ENCODE results near the gene NME9. TPM values are rescaled to one million over a fixed set of nuclear protein-coding genes. Genes with fewer than 3 reads are reported as not detected.

The NME9 gene
- total RNA-seq, 1 experiment from 2014 or later = 0.57 TPM

- DNase-seq (ENCODE audit: low read depth) = no peak
- in situ Hi-C loops (cut with HindIII; ENCODE audit: low pct_unique_long_range_greater_than_20kb, low sequenced_read_pairs) = no loop called here
Measured at GRCh38 chr3:138365253-138365555, 35.6 kb upstream of the NME9 start.

- in situ Hi-C loops (cut with HindIII; ENCODE audit: low pct_unique_long_range_greater_than_20kb, low sequenced_read_pairs) = no loop called here
- DNase-seq (ENCODE audit: low read depth) = no peak
Measured at GRCh38 chr3:138364356-138365252, 35.0 kb upstream of the NME9 start.

- in situ Hi-C loops (cut with HindIII; ENCODE audit: low pct_unique_long_range_greater_than_20kb, low sequenced_read_pairs) = no loop called here
- no peak for DNase-seq (ENCODE audit: low read depth)
Measured at GRCh38 chr3:138363322-138363721, 33.7 kb upstream of the NME9 start.

- in situ Hi-C loops (cut with HindIII; ENCODE audit: low pct_unique_long_range_greater_than_20kb, low sequenced_read_pairs) = no loop called here
Measured at GRCh38 chr3:138362538-138362937, 32.9 kb upstream of the NME9 start.

GRCh38 chr3:138361561-138361971 lies 31.9 kb upstream of the NME9 start:
- in situ Hi-C loops (cut with HindIII; ENCODE audit: low pct_unique_long_range_greater_than_20kb, low sequenced_read_pairs) = no loop called here
- DNase-seq (ENCODE audit: low read depth) = peak; percentile 87

More at GRCh38 chr3:138362538-138362937, 32.9 kb upstream of the NME9 start:
- no peak for DNase-seq (ENCODE audit: low read depth)

GRCh38 chr3:138360869-138361525 lies 31.3 kb upstream of the NME9 start:
- no peak for DNase-seq (ENCODE audit: low read depth)
- in situ Hi-C loops (cut with HindIII; ENCODE audit: low pct_unique_long_range_greater_than_20kb, low sequenced_read_pairs) = no loop called here

GRCh38 chr3:138359919-138360868 lies 30.5 kb upstream of the NME9 start:
- no peak for DNase-seq (ENCODE audit: low read depth)
- in situ Hi-C loops (cut with HindIII; ENCODE audit: low pct_unique_long_range_greater_than_20kb, low sequenced_read_pairs) = no loop called here

- in situ Hi-C loops (cut with HindIII; ENCODE audit: low pct_unique_long_range_greater_than_20kb, low sequenced_read_pairs) = no loop called here
- no peak for DNase-seq (ENCODE audit: low read depth)
Measured at GRCh38 chr3:138359148-138359918, 29.7 kb upstream of the NME9 start.

- in situ Hi-C loops (cut with HindIII; ENCODE audit: low pct_unique_long_range_greater_than_20kb, low sequenced_read_pairs) = no loop called here
- DNase-seq (ENCODE audit: low read depth) = no peak
Measured at GRCh38 chr3:138356730-138357405, 27.2 kb upstream of the NME9 start.

- in situ Hi-C loops (cut with HindIII; ENCODE audit: low pct_unique_long_range_greater_than_20kb, low sequenced_read_pairs) = no loop called here
- no peak for DNase-seq (ENCODE audit: low read depth)
Measured at GRCh38 chr3:138355071-138355470, 25.4 kb upstream of the NME9 start.

- DNase-seq (ENCODE audit: low read depth) = no peak
- in situ Hi-C loops (cut with HindIII; ENCODE audit: low pct_unique_long_range_greater_than_20kb, low sequenced_read_pairs) = no loop called here
Measured at GRCh38 chr3:138354376-138354775, 24.7 kb upstream of the NME9 start.

GRCh38 chr3:138351916-138352550 lies 22.4 kb upstream of the NME9 start:
- no peak for DNase-seq (ENCODE audit: low read depth)
- in situ Hi-C loops (cut with HindIII; ENCODE audit: low pct_unique_long_range_greater_than_20kb, low sequenced_read_pairs) = no loop called here

- DNase-seq (ENCODE audit: low read depth) = no peak
- in situ Hi-C loops (cut with HindIII; ENCODE audit: low pct_unique_long_range_greater_than_20kb, low sequenced_read_pairs) = no loop called here
Measured at GRCh38 chr3:138351151-138351550, 21.5 kb upstream of the NME9 start.

- in situ Hi-C loops (cut with HindIII; ENCODE audit: low pct_unique_long_range_greater_than_20kb, low sequenced_read_pairs) = no loop called here
- DNase-seq (ENCODE audit: low read depth) = no peak
Measured at GRCh38 chr3:138349926-138350665, 20.4 kb upstream of the NME9 start.

GRCh38 chr3:138348754-138349739 lies 19.4 kb upstream of the NME9 start:
- no peak for DNase-seq (ENCODE audit: low read depth)
- in situ Hi-C loops (cut with HindIII; ENCODE audit: low pct_unique_long_range_greater_than_20kb, low sequenced_read_pairs) = no loop called here
